IMR-90 (cell line): ENCODE results near the gene SLAMF6. TPM values are rescaled to one million over a fixed set of nuclear protein-coding genes. Genes with fewer than 3 reads are reported as not detected.

Experiments
- ATAC-seq: fragments of 200-7000 bp; cut with Tn5 transposase; 2 replicates; pipeline ENCODE4 v1.9.1; 2020; ENCODE audit warnings: low read depth, mild to moderate bottlenecking, moderate library complexity
- BruUV-seq: library from RNA; stranded (reverse); fragments of 400-500 nt; replicated peaks from 2 replicates; lab custom pipeline; 2021; lab: Mats Ljungman, UMichigan
- CTCF ChIA-PET: fragments of 300-600 bp; formaldehyde crosslinking; extraction: SDS; loops from one replicate; lab custom pipeline; 2021; ENCODE audit warnings: antibody characterized with exemption; lab: Yijun Ruan, JAX
- POLR2A ChIA-PET: fragments of 300-600 bp; sonication (Branson Sonifier 250); formaldehyde crosslinking; loops from one replicate; lab custom pipeline; 2022; ENCODE audit warnings: antibody characterized with exemption; ENCODE audit not compliant: unreplicated experiment; lab: Charles Lee
- DNase-seq: peaks from one replicate; pipeline ENCODE4 v3.0.0; 2013
- H2AFZ ChIP-seq: replicated peaks from 2 replicates; pipeline ENCODE3; 2013; ENCODE audit warnings: low read length, mild to moderate bottlenecking; ENCODE audit not compliant: poor library complexity
- H2AK5ac ChIP-seq: 2 replicates; pipeline ENCODE4 v1.6.1; 2013; ENCODE audit warnings: low read depth, low read length, inconsistent platforms
- H2AK9ac ChIP-seq: replicated peaks from 2 replicates; pipeline ENCODE3; 2013; ENCODE audit warnings: mild to moderate bottlenecking, low read depth, low read length, moderate library complexity; ENCODE audit not compliant: poor library complexity
- H2BK120ac ChIP-seq: 2 replicates; pipeline ENCODE4 v1.6.1; 2013; ENCODE audit warnings: low read depth, low read length, inconsistent platforms
- H2BK15ac ChIP-seq: 3 replicates; pipeline ENCODE4 v1.6.1; 2013; ENCODE audit warnings: low read depth, low read length, inconsistent platforms
- H2BK20ac ChIP-seq: 2 replicates; pipeline ENCODE4 v1.6.1; 2013; ENCODE audit warnings: low read depth, mild to moderate bottlenecking, inconsistent platforms, low read length, moderate library complexity
- H2BK5ac ChIP-seq: 2 replicates; pipeline ENCODE4 v1.6.1; 2013; ENCODE audit warnings: mild to moderate bottlenecking, low read depth, low read length, inconsistent platforms; ENCODE audit not compliant: poor library complexity, severe bottlenecking
- H3K14ac ChIP-seq: replicated peaks from 2 replicates; pipeline ENCODE4 v1.6.1; 2013; ENCODE audit warnings: low read depth, low read length, inconsistent platforms
- H3K18ac ChIP-seq: 2 replicates; pipeline ENCODE4 v1.6.1; 2013; ENCODE audit warnings: low read depth, low read length, control low read depth
- H3K23ac ChIP-seq: 2 replicates; pipeline ENCODE4 v1.6.1; 2013; ENCODE audit warnings: low read depth, low read length, inconsistent platforms
- H3K27ac ChIP-seq: 2 replicates; pipeline ENCODE4 v1.5.1; 2013; ENCODE audit warnings: mild to moderate bottlenecking, control low read depth, low read length; ENCODE audit not compliant: insufficient read depth
- H3K27me3 ChIP-seq: 2 replicates; pipeline ENCODE4 v1.6.1; 2013; ENCODE audit warnings: low read length; ENCODE audit not compliant: control insufficient read depth, insufficient read depth
- H3K36me3 ChIP-seq: 2 replicates; pipeline ENCODE4 v1.6.1; 2013; ENCODE audit warnings: low read length, mixed read lengths; ENCODE audit not compliant: control insufficient read depth, insufficient read depth
- H3K4ac ChIP-seq: 2 replicates; pipeline ENCODE4 v1.6.1; 2013; ENCODE audit warnings: low read depth, low read length, inconsistent platforms
- H3K4me1 ChIP-seq: 2 replicates; pipeline ENCODE4 v1.6.1; 2013; ENCODE audit warnings: low read length, mixed read lengths; ENCODE audit not compliant: control insufficient read depth, insufficient read depth
- H3K4me2 ChIP-seq: 2 replicates; pipeline ENCODE4 v1.6.1; 2013; ENCODE audit warnings: low read depth, mild to moderate bottlenecking, control low read depth, low read length, moderate library complexity
- H3K4me3 ChIP-seq: 2 replicates; pipeline ENCODE4 v1.5.1; 2013; ENCODE audit warnings: low read depth, mild to moderate bottlenecking, control low read depth, low read length, moderate library complexity; ENCODE audit not compliant: insufficient read depth
- H3K56ac ChIP-seq: 2 replicates; pipeline ENCODE4 v1.6.1; 2013; ENCODE audit warnings: low read length, inconsistent platforms; ENCODE audit not compliant: insufficient read depth; ENCODE audit errors: extremely low read depth
- H3K79me1 ChIP-seq, 2 experiments: 2 replicates each; pipeline ENCODE4 v1.6.1; 2013; ENCODE audit warnings: low read length in 2 of 2, inconsistent platforms in 1 of 2, low read depth in 1 of 2
- H3K9ac ChIP-seq: 2 replicates; pipeline ENCODE4 v1.6.1; 2013; ENCODE audit warnings: low read depth, low read length, control low read depth
- H3K9me1 ChIP-seq: 2 replicates; pipeline ENCODE4 v1.6.1; 2013; ENCODE audit warnings: low read length, inconsistent platforms; ENCODE audit not compliant: insufficient read depth
- H3K9me3 ChIP-seq: 2 replicates; pipeline ENCODE4 v1.6.1; 2013; ENCODE audit warnings: low read length; ENCODE audit not compliant: control insufficient read depth, insufficient read depth
- H4K20me1 ChIP-seq: 2 replicates; pipeline ENCODE4 v1.6.1; 2013; ENCODE audit warnings: low read length, inconsistent platforms; ENCODE audit not compliant: insufficient read depth
- H4K5ac ChIP-seq: 2 replicates; pipeline ENCODE4 v1.6.1; 2013; ENCODE audit warnings: mild to moderate bottlenecking, low read depth, low read length, control low read depth
- H4K8ac ChIP-seq, 2 experiments: 2 replicates each; pipeline ENCODE4 v1.6.1; 2013; ENCODE audit warnings: low read depth in 2 of 2, low read length in 2 of 2, control low read depth in 1 of 2, inconsistent platforms in 1 of 2
- H4K91ac ChIP-seq: 2 replicates; pipeline ENCODE4 v1.6.1; 2013; ENCODE audit warnings: low read depth, low read length, inconsistent platforms; ENCODE audit not compliant: insufficient read depth
- CTCF ChIP-seq: conservative IDR thresholded peaks from 2 replicates; pipeline ENCODE4 v1.5.1; 2012; ENCODE audit warnings: mild to moderate bottlenecking, low read depth, low read length, improper control_type of control experiment
- FOS ChIP-seq: fragments of 150-350 bp; IDR thresholded peaks from 2 replicates; pipeline ENCODE4 v1.6.1; 2016; ENCODE audit warnings: low read depth, low read length
- MAFK ChIP-seq: IDR thresholded peaks from 2 replicates; pipeline ENCODE4 v1.6.1; 2012; ENCODE audit warnings: low read depth, low read length, improper control_type of control experiment
- MAZ ChIP-seq: IDR thresholded peaks from 2 replicates; pipeline ENCODE4 v1.6.1; 2012; ENCODE audit warnings: low read depth, mild to moderate bottlenecking, low read length, improper control_type of control experiment, moderate library complexity, borderline replicate concordance
- NFE2L2 ChIP-seq: fragments of 150-350 bp; IDR thresholded peaks from 2 replicates; pipeline ENCODE4 v1.6.1; 2016; ENCODE audit warnings: low read depth, mild to moderate bottlenecking, low read length
- SMC3 ChIP-seq: fragments of 150-350 bp; IDR thresholded peaks from 2 replicates; pipeline ENCODE4 v1.6.1; 2016; ENCODE audit warnings: low read depth, mild to moderate bottlenecking, antibody characterized with exemption, low read length, moderate library complexity
- WGBS, 2 experiments: methylation state at CpG; one replicate each; pipeline versions ENCODE4 v1.1.5 to v1.1.7; 2013; ENCODE audit warnings: missing lambda C conversion rate in 2 of 2; ENCODE audit not compliant: insufficient read length in 1 of 2; ENCODE audit errors: extremely low coverage in 2 of 2; 5-methylcytosine and 5-hydroxymethylcytosine counted together
- dilution Hi-C: fragments of 300-500 bp; cut with HindIII; formaldehyde crosslinking; loops from one replicate; pipeline ENCODE4 v1.14.3; 2018; ENCODE audit warnings: low sequenced_read_pairs; ENCODE audit not compliant: unreplicated experiment
- in situ Hi-C: fragments of 300-500 bp; cut with MboI; formaldehyde crosslinking; loops from 3 replicates; pipeline ENCODE4 v1.14.3; 2019; ENCODE audit warnings: low sequenced_read_pairs, inconsistent platforms, mixed read lengths
- intact Hi-C: fragments of 100-400 bp; cut with micrococcal nuclease; formaldehyde crosslinking; loops from 2 replicates; pipeline ENCODE4 v1.10.0; 2022
- polyA plus RNA-seq, 3 experiments: library from polyadenylated mRNA; depleted of rRNA; stranded (reverse); fragments of >200 nt; gene quantifications; 2 replicates each; pipeline ENCODE4 v1.2.3, GENCODE V29; 2012; ENCODE audit warnings: low replicate concordance in 1 of 3
- total RNA-seq: library from RNA; depleted of rRNA; stranded (reverse); fragments of >200 nt; gene quantifications from 2 replicates; pipeline ENCODE4 v1.2.3, GENCODE V29; 2012

SLAMF6 gene
- total and polyA plus RNA-seq, 2 of the 4 experiments (the other 2 are of a cell fraction), result not detected

DNA sequence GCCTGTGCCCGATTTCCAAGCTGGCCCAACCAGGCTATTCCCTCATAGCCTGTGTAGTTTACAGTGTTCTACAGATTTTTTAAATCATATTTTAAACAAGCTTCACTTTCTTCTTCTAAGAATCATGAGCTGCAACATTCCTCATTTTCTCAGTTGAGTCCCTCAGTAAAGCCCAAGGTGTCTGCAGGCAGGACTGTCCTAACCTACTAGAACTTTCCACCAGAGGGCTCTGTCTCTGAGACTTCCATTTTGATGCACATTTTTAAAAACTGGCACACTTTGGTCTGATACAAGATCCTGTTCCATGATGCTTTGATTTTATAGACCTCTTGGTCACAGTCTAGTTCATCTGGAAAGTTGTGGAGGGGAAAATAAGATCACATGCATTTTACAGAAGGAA lies 21.6 kb upstream of the SLAMF6 start:
- Histone ChIP-seq H3K9me1 (no peaks in the 10 kb centered on the region), H4K91ac (no peak overlapping the region), H4K20me1 (no peaks in the 10 kb centered on the region), H2AK5ac (no peak overlapping the region), H3K4me1 (no peaks in the 10 kb centered on the region), H3K27me3 (no peaks in the 10 kb centered on the region), H3K4me2 (no peak overlapping the region), H3K4me3 (no peak overlapping the region), H2BK15ac (no peak overlapping the region), H2AK9ac (no peak overlapping the region), H3K36me3 (no peaks in the 10 kb centered on the region), H3K79me1 (no peaks in the 10 kb centered on the region), H3K9me3 (no peaks in the 10 kb centered on the region), H3K27ac (no peak overlapping the region), H2BK5ac (no peak overlapping the region), H4K5ac (no peak overlapping the region), H4K8ac (no peak overlapping the region), H3K18ac (no peak overlapping the region), H2BK120ac (no peak overlapping the region), H3K14ac (no peak overlapping the region), H3K23ac (no peak overlapping the region), H2BK20ac (no peak overlapping the region), H3K56ac (no peak overlapping the region), H3K9ac (no peak overlapping the region), H3K4ac (no peak overlapping the region), H2AFZ (no peak overlapping the region)
- in situ Hi-C loops (no loop called here), dilution Hi-C loops (no loop called here), intact Hi-C loops (loop anchor here (2.0 kb wide), 1 partner anchor 62 kb away; no protein-coding TSS in a partner anchor)
- ChIA-PET POLR2A (no interaction called here), CTCF (interaction anchor here (0.7 to 1.1 kb wide), 3 partner anchors 10 to 80 kb away, joined by 3 to 6 read pairs (median 3); no protein-coding TSS in a partner anchor)
- no CpG with 5 or more reads among the region's 1 CpG for WGBS, 2 experiments
- TF ChIP-seq MAFK, result no peak
- TF ChIP-seq SMC3, result no peak
- peak; percentile 24 for TF ChIP-seq CTCF
- no peak for TF ChIP-seq FOS
- TF ChIP-seq MAZ, result no peak
- no peak for TF ChIP-seq NFE2L2
- BruUV-seq, result no TSS peak
- DNase-seq (peak; percentile 10), ATAC-seq (peak; percentile 75)
